NCI-H2171 treated with DMSO at 0.1 percent for 48 hours (cell line): ENCODE measurements around the gene IFFO2.
"Not testable (repeated sequence)": the region's sequence is repeated elsewhere in the genome, so short reads cannot be mapped to it uniquely, and the experiment has no call there.

Source experiments
- DNase-seq: peaks from one replicate; lab custom pipeline; 2025; lab: John Stamatoyannopoulos, UW

The IFFO2 gene

DNA sequence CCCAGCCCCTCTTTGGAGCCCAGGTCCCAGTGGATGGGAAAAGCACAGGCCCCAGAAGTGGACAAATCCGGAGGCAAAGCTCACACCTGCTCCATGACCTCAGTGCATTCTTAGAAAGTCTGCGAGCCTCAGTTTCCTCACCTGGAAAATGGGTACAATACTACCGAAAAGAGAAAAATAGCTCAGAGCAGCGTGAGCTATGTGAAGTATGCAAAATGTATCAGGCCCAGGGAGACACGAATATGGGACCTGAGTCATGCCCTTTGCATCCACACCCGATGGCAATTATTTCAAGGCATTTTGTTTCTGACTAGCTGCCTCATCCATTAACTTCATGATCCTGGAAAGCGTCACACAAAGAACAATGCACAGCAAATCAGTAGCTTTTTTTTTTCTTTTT is 63.4 kb downstream of the IFFO2 start:
- DNase-seq, result no peak

DNA sequence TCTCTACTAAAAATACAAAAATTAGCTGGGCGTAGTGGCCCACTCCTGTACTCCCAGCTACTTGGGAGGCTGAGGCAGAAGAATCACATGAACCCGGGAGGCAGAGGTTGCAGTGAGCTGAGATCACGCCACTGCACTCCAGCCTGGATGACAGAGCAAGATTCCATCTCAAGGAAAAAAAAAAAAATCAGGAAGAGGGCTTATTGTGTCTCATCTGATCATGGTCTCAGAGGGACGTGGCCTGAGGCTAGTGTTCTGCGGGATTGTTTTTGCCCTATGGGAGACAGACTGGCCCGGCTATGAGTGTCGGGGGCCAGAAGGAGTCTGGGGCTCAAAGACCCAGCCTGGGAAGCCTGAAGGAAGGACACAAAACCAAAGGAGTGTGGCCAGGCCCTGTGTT is 64.6 kb downstream of the IFFO2 start:
- not testable (repeated sequence) for DNase-seq

DNA sequence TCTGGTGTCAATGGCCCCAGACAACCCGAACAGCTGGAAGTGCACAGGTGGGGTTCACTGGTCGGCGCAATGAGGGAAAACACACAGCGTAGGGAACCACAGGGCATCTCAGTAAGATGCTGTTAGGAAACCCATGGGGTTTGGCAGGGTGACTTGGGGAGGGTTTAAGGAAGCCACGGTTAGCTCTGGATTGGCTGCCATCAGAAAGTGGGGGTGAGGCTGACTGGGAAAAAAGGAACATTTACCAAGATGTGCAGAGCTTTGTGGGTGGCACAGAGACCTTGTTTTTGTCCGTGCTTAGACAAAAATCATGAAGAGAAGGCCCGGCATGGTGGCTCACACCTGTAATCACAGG is 65.1 kb downstream of the IFFO2 start:
- DNase-seq, result no peak

DNA sequence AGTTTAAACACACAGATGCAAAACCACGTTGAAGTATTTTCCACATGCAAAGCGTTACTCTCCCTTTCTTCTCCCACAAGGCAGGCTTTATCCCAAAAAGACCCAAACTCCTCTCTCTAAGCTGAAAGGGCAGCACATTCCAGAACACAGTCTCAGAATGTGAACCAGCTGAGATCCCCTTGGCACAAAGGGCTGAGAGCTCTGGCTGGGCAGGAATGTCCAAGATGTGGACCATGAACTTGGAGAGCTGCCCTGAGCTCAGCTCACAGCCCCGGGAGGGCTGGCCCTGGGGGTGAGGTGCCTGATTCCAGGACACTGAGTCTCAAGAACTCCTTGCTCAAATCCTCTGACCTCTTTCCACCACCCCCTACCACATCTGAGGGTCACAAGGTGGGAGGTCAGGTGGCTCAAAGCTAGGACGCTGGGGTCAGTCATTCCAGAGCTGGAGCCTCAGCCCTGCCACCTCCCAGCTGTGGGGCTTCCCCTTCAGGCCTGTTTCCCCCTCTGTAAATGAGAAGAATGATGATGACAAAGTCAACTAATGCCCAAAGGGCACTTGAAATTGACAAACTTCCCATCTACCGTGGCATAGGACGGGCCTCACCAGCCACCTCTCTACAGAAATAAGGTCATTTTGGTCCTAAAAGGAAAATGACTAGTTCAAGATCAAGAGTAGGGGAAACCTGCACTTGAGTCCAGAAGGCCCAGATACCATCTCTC is 65.6 kb downstream of the IFFO2 start:
- DNase-seq, result no peak

DNA sequence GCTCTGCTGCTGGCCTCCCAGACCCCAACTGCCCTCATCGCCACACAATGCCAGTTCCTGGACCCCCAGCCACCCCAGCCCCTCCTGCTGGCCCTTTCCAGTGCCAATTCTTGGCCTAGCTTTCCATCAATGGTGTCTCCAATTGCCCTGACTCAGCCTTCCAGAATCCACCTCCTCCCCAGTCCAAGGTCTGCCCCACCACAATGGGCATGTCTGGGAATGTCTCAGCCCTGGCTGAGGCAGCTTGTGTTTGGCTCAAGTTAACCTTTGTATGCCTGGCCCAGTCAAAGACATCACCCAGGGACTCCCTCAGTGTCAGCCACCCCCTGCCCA is 70.5 kb downstream of the IFFO2 start:
- DNase-seq, result no peak

DNA sequence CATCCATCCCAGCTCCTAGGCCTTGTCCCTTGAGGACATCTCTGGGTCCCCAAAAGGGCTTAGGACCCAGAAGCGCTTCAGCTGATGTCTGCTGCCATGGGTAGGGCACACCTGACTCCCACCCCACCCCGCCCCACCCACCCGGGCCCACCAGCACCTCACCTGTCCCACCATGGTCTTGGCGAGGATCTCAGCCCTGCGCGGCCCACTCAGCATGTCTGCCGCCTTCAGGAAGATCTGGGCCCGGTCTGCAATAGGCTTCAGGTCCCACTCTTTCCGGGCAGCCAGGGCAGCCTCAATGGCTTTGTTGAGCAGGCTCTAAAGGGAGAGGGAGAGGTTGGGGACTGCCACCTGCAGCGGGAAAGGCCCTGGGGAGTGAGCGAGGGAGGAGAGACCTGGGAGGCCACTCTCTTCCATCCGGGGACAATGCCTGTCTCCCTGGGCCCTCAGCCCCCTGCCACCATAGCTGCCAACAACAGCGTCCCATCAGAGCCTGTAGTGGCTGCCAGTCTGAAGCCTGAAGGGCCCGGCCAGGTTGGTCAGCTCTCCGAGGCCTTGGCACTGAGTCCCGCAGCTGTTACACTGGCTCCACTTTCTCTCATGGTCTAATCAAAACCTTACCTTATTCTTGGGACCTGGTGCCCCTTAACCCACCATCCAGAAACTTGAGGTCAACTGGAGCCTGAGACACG is 71.0 kb downstream of the IFFO2 start:
- no peak for DNase-seq

DNA sequence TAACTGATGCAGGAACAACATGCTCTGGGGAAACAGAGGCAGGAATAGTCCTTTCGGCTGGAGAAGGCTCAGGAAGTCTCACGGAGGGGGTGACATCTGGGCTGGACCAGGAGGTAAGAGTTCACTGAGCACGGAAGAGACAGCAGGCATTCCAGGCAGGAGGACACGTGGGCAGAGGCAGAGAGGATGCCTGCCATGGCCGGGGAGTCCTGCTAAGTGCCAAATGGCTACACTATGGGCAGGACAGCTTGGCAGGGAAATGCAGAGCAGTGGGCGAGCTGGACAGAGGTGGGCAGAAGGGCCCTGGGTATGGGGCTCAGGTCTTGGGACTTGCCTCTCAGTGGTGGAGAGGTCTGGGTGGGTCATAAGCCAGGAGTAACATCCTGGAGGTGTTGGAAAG is 71.7 kb downstream of the IFFO2 start:
- no peak for DNase-seq

DNA sequence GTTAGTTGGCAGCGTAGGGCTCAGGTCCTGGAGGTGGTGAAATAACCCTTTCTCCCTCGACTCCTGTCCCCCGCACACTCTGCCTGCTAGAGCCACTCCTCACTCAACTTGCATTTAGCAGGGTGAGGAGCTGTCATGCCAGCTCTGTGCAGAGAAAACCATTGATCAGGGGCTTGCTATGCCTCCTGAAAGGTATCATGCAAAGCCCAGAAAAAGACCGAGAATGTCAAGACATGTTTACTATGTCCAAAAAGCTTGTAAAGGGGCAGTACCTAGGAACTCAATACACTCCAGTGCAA is 72.1 kb downstream of the IFFO2 start:
- DNase-seq, result no peak

DNA sequence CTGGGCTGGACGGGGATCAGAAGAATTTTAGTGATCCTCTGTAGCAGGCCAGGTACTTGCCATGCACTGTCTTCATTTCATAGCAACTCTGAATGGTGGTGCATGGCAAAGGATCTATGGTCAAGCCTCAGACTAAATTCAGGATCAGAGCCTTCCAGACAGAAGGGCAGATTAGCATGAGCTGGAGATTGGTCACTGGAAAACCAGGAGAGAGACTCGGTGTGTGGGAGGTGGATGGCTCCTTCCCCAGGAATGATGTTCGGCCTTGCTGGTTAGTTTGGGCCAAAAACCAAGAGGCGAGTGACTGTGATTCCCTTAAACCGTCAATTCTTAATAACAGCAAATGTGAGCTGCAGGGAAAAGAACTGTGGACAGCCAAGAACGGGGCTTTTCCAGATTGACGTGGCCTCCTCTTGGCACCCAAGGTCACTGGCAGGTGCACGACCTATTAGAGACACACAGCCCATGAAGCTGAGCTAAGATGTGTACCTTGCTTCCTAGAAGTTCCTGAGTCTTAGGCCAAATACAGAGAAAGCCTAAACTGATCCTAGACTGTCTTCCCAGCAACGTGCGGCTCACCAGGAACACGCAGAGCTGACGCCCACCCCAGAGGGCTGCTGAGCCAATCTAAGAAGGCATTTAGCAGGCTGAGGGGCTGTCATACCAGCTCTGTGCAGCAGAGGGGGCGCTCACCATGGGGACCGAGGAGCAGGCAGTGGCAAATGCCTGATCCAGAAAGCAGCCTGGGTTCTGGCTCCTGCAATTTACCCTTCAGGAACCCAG is 72.6 kb downstream of the IFFO2 start:
- peak; percentile 48 for DNase-seq

DNA sequence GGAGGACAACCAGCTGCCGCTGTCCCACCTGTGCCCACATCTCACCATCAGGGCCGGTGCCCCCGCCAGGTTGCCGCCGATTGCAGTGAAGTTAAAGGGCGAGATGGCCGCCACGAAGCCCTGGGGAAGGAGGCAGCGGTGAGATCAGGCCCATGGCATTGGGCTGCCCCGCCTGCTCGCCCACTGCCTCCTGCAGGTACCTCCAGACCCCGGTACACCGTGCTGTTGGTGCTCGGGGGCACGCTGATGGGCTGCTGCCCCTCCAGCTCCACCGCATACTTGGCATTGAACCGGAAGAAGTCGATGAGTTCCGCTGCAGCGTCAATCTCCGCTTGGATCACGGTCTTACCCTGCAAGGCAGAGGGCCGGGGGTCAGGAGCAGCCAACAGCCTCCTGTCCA is 73.4 kb downstream of the IFFO2 start:
- no peak for DNase-seq

DNA sequence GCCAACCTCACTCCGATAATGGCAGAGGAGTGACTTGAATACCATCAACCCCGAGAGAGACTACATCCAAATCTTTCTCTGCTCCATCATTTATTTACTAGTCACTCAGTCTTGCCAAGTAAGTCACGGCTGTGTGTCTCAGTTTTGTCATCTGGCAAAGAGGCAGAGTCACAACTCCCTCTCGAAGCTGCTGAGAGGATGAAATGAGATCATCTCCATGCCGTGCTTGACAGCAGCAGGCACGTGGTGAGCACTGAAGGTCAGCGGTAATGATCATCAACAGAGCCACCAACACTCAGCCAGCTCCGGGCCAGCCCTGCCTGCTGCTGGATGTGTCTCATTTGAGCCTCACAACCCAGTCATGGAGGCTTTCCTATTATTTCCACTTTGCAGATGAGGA is 74.0 kb downstream of the IFFO2 start:
- DNase-seq, result no peak

DNA sequence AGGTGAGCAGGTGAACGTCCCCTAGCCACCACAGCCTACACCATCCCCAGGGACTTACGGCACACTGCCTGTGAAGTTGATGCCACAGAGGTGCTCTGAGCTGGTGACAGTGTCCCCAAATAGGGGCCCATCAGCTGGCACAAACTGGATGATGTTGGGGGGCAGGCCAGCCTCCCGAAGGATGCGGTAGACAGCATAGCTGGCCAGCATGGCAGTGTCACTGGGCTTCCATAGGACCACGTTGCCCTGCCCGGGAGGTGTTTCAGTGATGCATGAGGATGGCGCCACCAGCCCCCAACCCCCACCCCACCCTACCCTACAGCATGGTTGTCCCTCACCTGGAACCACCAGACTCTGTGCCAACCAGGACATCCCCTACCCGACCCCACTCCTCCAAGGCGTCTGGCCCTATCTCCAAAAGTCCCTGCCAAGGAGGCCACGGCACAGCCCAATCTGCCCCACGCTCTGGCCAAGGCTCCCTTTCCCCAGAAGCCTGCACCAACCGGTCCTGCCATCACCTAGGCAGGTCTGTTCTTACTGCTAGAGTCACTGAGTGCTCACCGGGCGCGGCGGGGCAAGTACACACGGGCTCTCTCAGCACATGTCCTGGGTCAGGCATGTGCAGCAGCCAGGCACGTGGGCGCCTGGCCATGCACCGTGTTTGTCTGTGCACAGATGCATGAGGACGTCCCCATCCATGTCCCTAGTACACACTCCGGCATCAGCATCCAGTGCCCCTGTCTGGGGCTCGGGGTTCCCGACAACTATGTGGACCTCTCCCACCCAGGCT is 74.6 kb downstream of the IFFO2 start:
- no peak for DNase-seq

DNA sequence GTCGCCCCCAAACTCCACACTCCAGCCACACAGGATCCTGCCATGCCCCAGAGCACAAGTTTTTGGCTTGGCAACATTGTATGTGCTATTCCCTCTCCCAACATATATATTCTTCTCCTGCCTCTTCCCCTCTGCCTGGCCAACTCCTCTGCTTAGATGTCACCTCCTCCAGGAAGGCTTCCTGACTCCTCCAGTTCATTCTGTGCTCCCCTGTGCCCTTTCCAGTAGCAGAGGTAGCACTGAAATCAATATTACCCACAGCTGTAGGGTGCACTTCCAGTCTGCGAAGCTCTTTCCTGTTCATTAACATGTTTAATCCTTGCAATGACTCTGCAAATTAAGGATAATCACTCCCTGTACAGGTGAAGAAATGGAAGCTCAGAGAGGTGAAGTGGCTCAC is 75.3 kb downstream of the IFFO2 start:
- DNase-seq, result no peak

DNA sequence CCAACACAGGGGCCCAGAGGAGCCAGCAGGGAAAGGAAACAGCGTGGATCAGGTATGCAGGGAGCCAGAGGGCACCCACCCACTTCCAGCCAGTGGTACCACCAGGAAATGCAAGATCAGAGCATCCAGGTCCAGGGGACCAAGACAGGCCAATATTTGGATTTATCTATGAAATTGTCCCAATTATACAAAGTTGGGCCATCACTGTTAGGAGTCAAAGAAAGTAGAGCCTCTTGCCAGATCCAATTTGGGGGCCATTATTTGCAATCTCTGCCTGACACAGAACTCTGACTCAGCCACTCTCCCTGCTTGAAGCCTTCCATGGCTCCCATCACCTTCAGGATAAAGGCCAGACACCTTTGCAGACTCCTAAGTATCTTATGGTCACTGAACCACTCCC is 75.9 kb downstream of the IFFO2 start:
- no peak for DNase-seq

DNA sequence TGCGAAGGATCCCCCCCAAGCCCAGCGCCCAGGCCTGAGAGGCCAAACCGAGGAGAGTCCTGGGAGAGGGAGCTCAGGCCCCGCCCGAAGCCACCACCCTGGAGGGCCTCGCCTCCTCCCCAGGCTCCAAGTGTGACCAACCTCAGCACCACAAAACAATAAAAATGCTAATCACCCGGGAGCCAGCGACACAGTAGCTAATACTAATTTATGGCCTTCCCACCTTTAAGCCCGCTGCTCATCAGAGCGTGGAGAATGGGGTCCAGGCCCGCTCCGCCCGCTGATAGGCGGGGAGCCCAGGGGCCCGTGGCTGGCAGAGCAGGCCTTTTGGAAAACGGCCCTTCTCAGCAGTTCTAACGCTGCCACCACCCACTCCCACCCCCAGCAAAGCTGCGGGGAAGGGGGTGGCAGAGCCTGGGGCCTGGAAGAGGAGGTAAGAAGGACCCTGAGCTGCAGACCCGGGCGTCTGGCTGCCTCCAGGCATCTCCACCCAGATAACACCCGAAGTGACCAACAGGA is 76.6 kb downstream of the IFFO2 start:
- no peak for DNase-seq

DNA sequence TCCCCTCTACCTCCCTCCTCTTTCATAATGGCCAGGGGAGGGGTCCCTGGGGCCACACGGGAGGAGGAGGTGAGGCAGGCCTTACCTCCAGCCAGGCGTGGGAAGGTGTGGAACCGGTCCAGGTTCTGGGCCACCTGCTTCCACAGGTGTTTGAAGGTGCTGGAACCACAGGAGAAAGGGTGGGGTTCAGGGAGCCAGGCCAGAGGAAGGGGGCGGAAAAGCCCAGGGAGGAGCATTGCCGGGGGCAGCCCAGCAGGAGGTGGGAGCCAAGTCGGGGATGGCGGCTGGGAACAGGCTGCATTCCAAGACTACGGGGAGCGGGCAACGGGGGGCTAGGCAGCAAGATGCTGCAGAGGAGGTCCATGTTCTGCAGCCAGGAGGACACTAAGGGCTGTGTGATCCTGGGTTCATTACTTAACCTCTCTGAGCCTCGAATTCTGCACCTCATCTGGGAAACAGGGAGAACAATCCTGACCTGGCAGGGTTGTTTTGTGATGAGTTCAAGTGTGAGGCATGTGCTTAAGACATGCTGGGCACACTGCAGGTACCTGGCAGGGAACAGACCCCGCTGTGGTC is 77.2 kb downstream of the IFFO2 start:
- no peak for DNase-seq

DNA sequence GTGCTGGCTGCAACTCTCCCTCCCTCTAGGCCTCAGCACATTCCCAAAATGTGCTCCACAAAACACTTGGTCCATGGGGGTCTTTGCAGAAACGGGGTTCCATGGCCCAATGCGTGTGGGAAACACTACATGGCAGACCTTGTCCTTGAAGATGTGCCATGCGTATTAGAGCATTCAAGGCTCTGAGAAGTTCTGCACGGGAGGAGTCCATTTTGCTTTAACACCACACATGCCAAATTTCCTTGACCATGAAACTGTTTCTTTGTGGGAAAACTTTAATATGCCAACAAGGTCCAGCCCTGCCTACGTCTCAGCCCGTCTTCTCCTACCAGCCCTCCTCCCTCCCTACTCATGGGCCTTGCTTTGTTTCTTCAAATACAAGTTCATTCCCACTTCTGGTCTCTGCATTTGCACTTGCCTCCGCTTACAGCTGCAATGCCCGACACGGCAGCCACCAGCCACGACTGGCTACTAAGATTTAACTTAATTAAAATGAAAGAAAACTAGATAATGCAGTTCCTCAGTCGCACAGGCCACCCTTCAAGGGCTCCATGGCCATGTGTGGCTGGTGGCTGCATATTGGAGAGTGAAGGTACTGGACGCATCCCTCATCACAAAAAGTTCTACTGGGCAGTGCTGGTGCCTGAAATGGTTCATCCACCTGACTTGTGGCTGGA is 77.8 kb downstream of the IFFO2 start:
- no peak for DNase-seq

DNA sequence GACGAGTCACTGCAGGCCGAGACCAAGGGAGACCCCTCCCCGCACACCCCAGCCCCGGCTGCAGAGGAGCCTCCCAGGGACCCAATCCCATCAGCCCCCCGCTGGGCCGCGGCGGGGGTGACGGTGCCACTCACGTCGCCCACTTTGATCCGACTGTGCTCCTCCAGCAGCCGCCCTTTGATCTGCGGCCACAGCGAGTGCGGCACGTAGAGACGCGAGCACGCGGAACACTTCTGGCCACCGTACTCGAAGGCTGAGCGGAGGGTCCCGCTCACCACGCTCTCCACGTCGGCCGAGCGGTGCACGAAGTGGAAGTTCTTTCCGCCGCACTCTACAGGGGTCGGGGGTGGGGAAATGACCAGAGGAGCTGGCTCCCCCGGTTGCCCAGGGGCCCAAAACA is 79.2 kb downstream of the IFFO2 start:
- DNase-seq, result no peak

DNA sequence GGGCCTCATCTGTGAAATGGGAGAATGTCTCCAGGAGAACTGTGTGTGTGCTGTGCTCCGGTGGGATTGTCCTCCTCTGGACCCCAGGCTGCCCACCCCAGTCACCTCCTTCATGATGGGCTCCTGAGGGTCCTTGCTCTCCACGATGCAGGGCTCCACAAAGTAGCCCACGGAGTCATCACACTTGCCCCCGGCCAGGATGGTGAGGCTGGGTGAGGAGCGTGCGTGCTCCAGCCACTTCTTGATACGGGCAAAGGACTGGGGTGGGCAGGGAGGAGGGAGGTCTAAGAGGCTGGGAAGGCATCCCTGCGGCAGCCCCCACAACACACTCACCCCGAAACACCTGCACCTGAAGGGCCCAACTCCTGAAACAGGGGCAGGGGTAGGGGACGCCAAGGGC is 80.3 kb downstream of the IFFO2 start:
- DNase-seq, result no peak

DNA sequence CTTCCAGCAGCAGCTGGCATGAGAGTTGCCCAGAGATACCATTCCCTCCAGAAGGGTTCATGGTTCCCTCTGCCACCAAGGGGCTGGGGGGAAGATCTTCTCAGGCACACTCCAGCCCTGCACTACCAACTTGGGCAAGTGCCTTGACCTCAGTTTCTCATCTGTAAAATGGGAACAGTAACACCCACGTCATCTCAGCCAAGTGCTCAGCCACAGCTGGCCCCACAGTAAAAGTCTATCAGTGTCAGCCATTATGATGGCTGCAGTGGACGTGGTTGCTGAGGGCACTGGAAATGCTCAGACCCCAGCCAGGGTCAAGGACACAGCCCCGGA is 80.7 kb downstream of the IFFO2 start:
- DNase-seq, result no peak

DNA sequence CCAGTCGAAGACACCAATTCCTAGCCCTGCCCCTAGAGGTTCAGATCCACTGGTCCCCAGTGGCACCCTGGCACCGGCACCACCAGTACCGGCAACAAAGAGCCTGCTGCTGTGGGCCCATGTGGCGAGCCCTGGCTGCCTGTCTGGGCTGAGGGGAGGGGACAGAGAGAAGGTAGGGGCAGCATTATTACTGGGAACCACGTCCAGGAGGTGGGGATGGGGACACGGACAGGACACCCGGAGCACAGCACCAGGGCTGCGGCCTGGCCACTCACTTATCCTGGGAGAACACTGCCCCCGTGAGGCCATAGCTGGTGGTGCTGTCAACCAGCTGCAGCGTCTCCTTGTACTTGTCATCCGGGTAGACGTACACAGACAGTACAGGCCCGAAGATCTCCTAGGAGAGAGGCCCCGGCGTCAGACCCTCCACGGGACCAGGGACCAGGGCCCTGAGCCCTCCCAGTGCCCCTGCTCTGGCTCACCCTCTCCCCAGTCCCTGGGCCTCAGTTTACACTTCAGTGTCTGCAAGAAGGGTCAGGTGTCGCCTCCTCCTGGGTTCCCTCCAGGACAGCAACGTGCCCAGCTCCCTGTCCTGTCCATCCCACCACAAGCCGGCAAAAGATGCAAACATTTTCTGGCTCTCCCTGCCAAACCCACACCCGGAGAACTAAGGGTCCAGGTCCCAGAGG is 81.2 kb downstream of the IFFO2 start:
- DNase-seq, result peak; percentile 60
